ENCODE results near the gene SLC45A1. TPM values are rescaled to one million over a fixed set of nuclear protein-coding genes. Genes with fewer than 3 reads are reported as not detected.

The SLC45A1 gene
- total RNA-seq, 1 donor from 2014 or later = 2.7 TPM

- no peak for TF ChIP-seq CTCF (conservative IDR thresholded peaks at IDR 0.05)
- Mint-ChIP-seq H3K9me3 (peaks cover 5% of the 10 kb centered on the region), H3K27ac (no peak overlapping the region), H3K36me3 (peaks cover 4% of the 10 kb centered on the region), H3K4me1 (ENCODE audit: unreplicated experiment) (no peaks in the 10 kb centered on the region), H3K4me3 (no peak overlapping the region), H3K27me3 (no peaks in the 10 kb centered on the region)
- no peak for DNase-seq (ENCODE audit: extremely low spot score, unreplicated experiment)
Observed at GRCh38 chr1:8334106-8334851, 16.4 kb downstream of the SLC45A1 start.

- no peaks in the 10 kb centered on the region for H3K4me1 Mint-ChIP-seq (ENCODE audit: unreplicated experiment)
- peaks cover 5% of the 10 kb centered on the region for H3K9me3 Mint-ChIP-seq
- no peak overlapping the region for H3K27ac Mint-ChIP-seq
- no peak for DNase-seq (ENCODE audit: extremely low spot score, unreplicated experiment)
- no peak for TF ChIP-seq CTCF (conservative IDR thresholded peaks at IDR 0.05)
- H3K27me3 Mint-ChIP-seq = no peaks in the 10 kb centered on the region
- H3K4me3 Mint-ChIP-seq = no peak overlapping the region
- peaks cover 4% of the 10 kb centered on the region for H3K36me3 Mint-ChIP-seq
Observed at GRCh38 chr1:8335246-8335645, 17.3 kb downstream of the SLC45A1 start.

- Mint-ChIP-seq H3K27me3 (no peaks in the 10 kb centered on the region), H3K27ac (no peak overlapping the region), H3K36me3 (peaks cover 4% of the 10 kb centered on the region), H3K4me1 (ENCODE audit: unreplicated experiment) (no peaks in the 10 kb centered on the region), H3K9me3 (peaks cover 5% of the 10 kb centered on the region), H3K4me3 (no peak overlapping the region)
- no peak for TF ChIP-seq CTCF (conservative IDR thresholded peaks at IDR 0.05)
- DNase-seq (ENCODE audit: extremely low spot score, unreplicated experiment) = no peak
Observed at GRCh38 chr1:8337776-8338525, 20.0 kb downstream of the SLC45A1 start.

GRCh38 chr1:8338526-8339202 lies 20.8 kb downstream of the SLC45A1 start:
- H3K27ac Mint-ChIP-seq = no peak overlapping the region
- no peaks in the 10 kb centered on the region for H3K27me3 Mint-ChIP-seq
- H3K9me3 Mint-ChIP-seq = peaks cover 5% of the 10 kb centered on the region
- TF ChIP-seq CTCF (conservative IDR thresholded peaks at IDR 0.05) = no peak
- H3K4me3 Mint-ChIP-seq = no peak overlapping the region
- peaks cover 6% of the 10 kb centered on the region for H3K4me1 Mint-ChIP-seq (ENCODE audit: unreplicated experiment)
- peaks cover 4% of the 10 kb centered on the region for H3K36me3 Mint-ChIP-seq
- DNase-seq (ENCODE audit: extremely low spot score, unreplicated experiment) = no peak

- peaks cover 5% of the 10 kb centered on the region for H3K9me3 Mint-ChIP-seq
- DNase-seq (ENCODE audit: extremely low spot score, unreplicated experiment) = no peak
- no peak overlapping the region for H3K4me3 Mint-ChIP-seq
- H3K4me1 Mint-ChIP-seq (ENCODE audit: unreplicated experiment) = peaks cover 6% of the 10 kb centered on the region
- peaks cover 4% of the 10 kb centered on the region for H3K36me3 Mint-ChIP-seq
- no peaks in the 10 kb centered on the region for H3K27me3 Mint-ChIP-seq
- no peak for TF ChIP-seq CTCF (conservative IDR thresholded peaks at IDR 0.05)
- no peak overlapping the region for H3K27ac Mint-ChIP-seq
Observed at GRCh38 chr1:8339203-8339600, 21.3 kb downstream of the SLC45A1 start.

Measured in type B pancreatic cell (in vitro differentiated cells).